D721Med (cell line): Measurements from ENCODE around the gene NBDY.

Source experiments
- DNase-seq: peaks from one replicate; pipeline ENCODE4 v3.0.0; 2011; ENCODE audit warnings: low spot score; ENCODE audit not compliant: insufficient read length
- FAIRE-seq: peaks from 2 replicates; lab custom pipeline; 2011; peaks lifted over from hg19 to GRCh38; lab: Jason Lieb, UNC
- TF ChIP-seq, protein P1 (sequence below): IDR thresholded peaks from 2 replicates; pipeline ENCODE4 v1.5.1; 2012; ENCODE audit warnings: mild to moderate bottlenecking, control low read depth; ENCODE audit not compliant: insufficient read depth; ENCODE audit errors: missing control alignments

The NBDY gene

GRCh38 chrX:56797574-56798338 lies 68.7 kb downstream of the NBDY start:
- no peak for FAIRE-seq
- TF ChIP-seq, protein P1, sequence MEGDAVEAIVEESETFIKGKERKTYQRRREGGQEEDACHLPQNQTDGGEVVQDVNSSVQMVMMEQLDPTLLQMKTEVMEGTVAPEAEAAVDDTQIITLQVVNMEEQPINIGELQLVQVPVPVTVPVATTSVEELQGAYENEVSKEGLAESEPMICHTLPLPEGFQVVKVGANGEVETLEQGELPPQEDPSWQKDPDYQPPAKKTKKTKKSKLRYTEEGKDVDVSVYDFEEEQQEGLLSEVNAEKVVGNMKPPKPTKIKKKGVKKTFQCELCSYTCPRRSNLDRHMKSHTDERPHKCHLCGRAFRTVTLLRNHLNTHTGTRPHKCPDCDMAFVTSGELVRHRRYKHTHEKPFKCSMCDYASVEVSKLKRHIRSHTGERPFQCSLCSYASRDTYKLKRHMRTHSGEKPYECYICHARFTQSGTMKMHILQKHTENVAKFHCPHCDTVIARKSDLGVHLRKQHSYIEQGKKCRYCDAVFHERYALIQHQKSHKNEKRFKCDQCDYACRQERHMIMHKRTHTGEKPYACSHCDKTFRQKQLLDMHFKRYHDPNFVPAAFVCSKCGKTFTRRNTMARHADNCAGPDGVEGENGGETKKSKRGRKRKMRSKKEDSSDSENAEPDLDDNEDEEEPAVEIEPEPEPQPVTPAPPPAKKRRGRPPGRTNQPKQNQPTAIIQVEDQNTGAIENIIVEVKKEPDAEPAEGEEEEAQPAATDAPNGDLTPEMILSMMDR = no peak
- no peak for DNase-seq

GRCh38 chrX:56798339-56798711 lies 69.3 kb downstream of the NBDY start:
- no peak for FAIRE-seq
- no peak for DNase-seq
- TF ChIP-seq, protein P1 = no peak

GRCh38 chrX:56798866-56799758 lies 70.1 kb downstream of the NBDY start:
- DNase-seq (no peak), FAIRE-seq (no peak)
- TF ChIP-seq, protein P1 = no peak

- no peak for DNase-seq
- TF ChIP-seq, protein P1 = no peak
- no peak for FAIRE-seq
Measured at GRCh38 chrX:56800307-56800706, 71.3 kb downstream of the NBDY start.

GRCh38 chrX:56800801-56801200 lies 71.8 kb downstream of the NBDY start:
- DNase-seq (no peak), FAIRE-seq (no peak)
- TF ChIP-seq, protein P1 = no peak

DNA sequence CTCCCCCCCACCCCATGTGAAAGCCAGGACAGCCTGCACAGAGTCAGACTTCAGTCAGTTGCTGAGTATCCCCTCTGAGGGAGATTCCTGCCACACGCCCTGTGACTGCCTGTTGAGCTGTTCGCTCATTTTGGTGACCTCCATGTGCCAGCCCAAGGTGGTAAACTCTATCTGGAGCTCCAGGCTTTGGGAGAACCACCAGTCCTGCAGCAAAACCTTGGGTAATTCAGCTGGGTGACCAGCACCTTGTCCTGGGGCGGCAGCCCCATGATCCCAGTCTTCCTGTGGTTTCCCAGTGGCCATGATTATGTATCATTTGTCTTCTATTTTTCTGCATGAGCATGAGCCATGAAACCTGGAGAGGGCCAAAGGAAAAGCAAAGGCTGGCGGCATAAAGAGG lies 73.4 kb downstream of the NBDY start:
- FAIRE-seq = no peak

More for the DNA sequence above, 73.4 kb downstream of the NBDY start:
- TF ChIP-seq, protein P1 = no peak
- no peak for DNase-seq
